HG03135 (cell line): Measurements from ENCODE around the gene CDH2.

Experiments
- ATAC-seq: cut with Tn5 transposase; IDR thresholded peaks from one replicate; pipeline ENCODE4 v1.9.1; 2021; ENCODE audit warnings: mild to moderate bottlenecking, moderate library complexity; ENCODE audit not compliant: unreplicated experiment

CDH2 gene

GRCh38 chr18:28091197-28091596 lies 85.7 kb downstream of the CDH2 start:
- ATAC-seq = no peak

GRCh38 chr18:28088477-28088876 lies 88.5 kb downstream of the CDH2 start:
- no peak for ATAC-seq

- ATAC-seq = no peak
These were observed 90.0 kb downstream of the CDH2 start for GRCh38 chr18:28086670-28087552.

- ATAC-seq = no peak
These were observed 95.4 kb downstream of the CDH2 start for GRCh38 chr18:28081516-28081915.

GRCh38 chr18:28080876-28081300 lies 96.0 kb downstream of the CDH2 start:
- ATAC-seq = peak; percentile 59

- ATAC-seq = no peak
These were observed 97.0 kb downstream of the CDH2 start for GRCh38 chr18:28079883-28080282.

GRCh38 chr18:28078849-28079248 lies 98.1 kb downstream of the CDH2 start:
- no peak for ATAC-seq

- ATAC-seq = no peak
These were observed 98.6 kb downstream of the CDH2 start for GRCh38 chr18:28078298-28078697.

- no peak for ATAC-seq
These were observed 101.4 kb downstream of the CDH2 start for GRCh38 chr18:28075501-28075900.

- ATAC-seq = no peak
These were observed 102.9 kb downstream of the CDH2 start for GRCh38 chr18:28074076-28074475.

GRCh38 chr18:28073658-28074057 lies 103.3 kb downstream of the CDH2 start:
- ATAC-seq = no peak

- ATAC-seq = no peak
These were observed 105.7 kb downstream of the CDH2 start for GRCh38 chr18:28071199-28071598.

- no peak for ATAC-seq
These were observed 108.7 kb downstream of the CDH2 start for GRCh38 chr18:28068207-28068606.

GRCh38 chr18:28067346-28067745 lies 109.6 kb downstream of the CDH2 start:
- no peak for ATAC-seq

- no peak for ATAC-seq
These were observed 111.1 kb downstream of the CDH2 start for GRCh38 chr18:28065793-28066186.

GRCh38 chr18:28065031-28065792 lies 111.7 kb downstream of the CDH2 start:
- ATAC-seq = no peak

- ATAC-seq = no peak
These were observed 113.0 kb downstream of the CDH2 start for GRCh38 chr18:28063926-28064325.

- no peak for ATAC-seq
These were observed 113.6 kb downstream of the CDH2 start for GRCh38 chr18:28063271-28063761.

GRCh38 chr18:28062443-28062842 lies 114.5 kb downstream of the CDH2 start:
- no peak for ATAC-seq

GRCh38 chr18:28059861-28060260 lies 117.1 kb downstream of the CDH2 start:
- ATAC-seq = no peak

GRCh38 chr18:28050545-28050944 lies 126.4 kb downstream of the CDH2 start:
- ATAC-seq = no peak

GRCh38 chr18:28048612-28049011 lies 128.3 kb downstream of the CDH2 start:
- ATAC-seq = no peak
